IMR-90 (cell line): ENCODE data around the gene ARHGEF10L. TPM values are rescaled to one million over a fixed set of nuclear protein-coding genes. Genes with fewer than 3 reads are reported as not detected.

ENCODE experiments used
- ATAC-seq: fragments of 200-7000 bp; cut with Tn5 transposase; 2 replicates; pipeline ENCODE4 v1.9.1; 2020; ENCODE audit warnings: low read depth, mild to moderate bottlenecking, moderate library complexity
- BruUV-seq: library from RNA; stranded (reverse); fragments of 400-500 nt; replicated peaks from 2 replicates; lab custom pipeline; 2021; lab: Mats Ljungman, UMichigan
- CTCF ChIA-PET: fragments of 300-600 bp; formaldehyde crosslinking; extraction: SDS; loops from one replicate; lab custom pipeline; 2021; ENCODE audit warnings: antibody characterized with exemption; lab: Yijun Ruan, JAX
- POLR2A ChIA-PET: fragments of 300-600 bp; sonication (Branson Sonifier 250); formaldehyde crosslinking; loops from one replicate; lab custom pipeline; 2022; ENCODE audit warnings: antibody characterized with exemption; ENCODE audit not compliant: unreplicated experiment; lab: Charles Lee
- DNase-seq: peaks from one replicate; pipeline ENCODE4 v3.0.0; 2013
- H2AFZ ChIP-seq: replicated peaks from 2 replicates; pipeline ENCODE3; 2013; ENCODE audit warnings: low read length, mild to moderate bottlenecking; ENCODE audit not compliant: poor library complexity
- H2AK5ac ChIP-seq: 2 replicates; pipeline ENCODE4 v1.6.1; 2013; ENCODE audit warnings: low read depth, low read length, inconsistent platforms
- H2AK9ac ChIP-seq: replicated peaks from 2 replicates; pipeline ENCODE3; 2013; ENCODE audit warnings: mild to moderate bottlenecking, low read depth, low read length, moderate library complexity; ENCODE audit not compliant: poor library complexity
- H2BK120ac ChIP-seq: 2 replicates; pipeline ENCODE4 v1.6.1; 2013; ENCODE audit warnings: low read depth, low read length, inconsistent platforms
- H2BK15ac ChIP-seq: 3 replicates; pipeline ENCODE4 v1.6.1; 2013; ENCODE audit warnings: low read depth, low read length, inconsistent platforms
- H2BK20ac ChIP-seq: 2 replicates; pipeline ENCODE4 v1.6.1; 2013; ENCODE audit warnings: low read depth, mild to moderate bottlenecking, inconsistent platforms, low read length, moderate library complexity
- H2BK5ac ChIP-seq: 2 replicates; pipeline ENCODE4 v1.6.1; 2013; ENCODE audit warnings: mild to moderate bottlenecking, low read depth, low read length, inconsistent platforms; ENCODE audit not compliant: poor library complexity, severe bottlenecking
- H3K14ac ChIP-seq: replicated peaks from 2 replicates; pipeline ENCODE4 v1.6.1; 2013; ENCODE audit warnings: low read depth, low read length, inconsistent platforms
- H3K18ac ChIP-seq: 2 replicates; pipeline ENCODE4 v1.6.1; 2013; ENCODE audit warnings: low read depth, low read length, control low read depth
- H3K23ac ChIP-seq: 2 replicates; pipeline ENCODE4 v1.6.1; 2013; ENCODE audit warnings: low read depth, low read length, inconsistent platforms
- H3K27ac ChIP-seq: 2 replicates; pipeline ENCODE4 v1.5.1; 2013; ENCODE audit warnings: mild to moderate bottlenecking, control low read depth, low read length; ENCODE audit not compliant: insufficient read depth
- H3K27me3 ChIP-seq: 2 replicates; pipeline ENCODE4 v1.6.1; 2013; ENCODE audit warnings: low read length; ENCODE audit not compliant: control insufficient read depth, insufficient read depth
- H3K36me3 ChIP-seq: 2 replicates; pipeline ENCODE4 v1.6.1; 2013; ENCODE audit warnings: low read length, mixed read lengths; ENCODE audit not compliant: control insufficient read depth, insufficient read depth
- H3K4ac ChIP-seq: 2 replicates; pipeline ENCODE4 v1.6.1; 2013; ENCODE audit warnings: low read depth, low read length, inconsistent platforms
- H3K4me1 ChIP-seq: 2 replicates; pipeline ENCODE4 v1.6.1; 2013; ENCODE audit warnings: low read length, mixed read lengths; ENCODE audit not compliant: control insufficient read depth, insufficient read depth
- H3K4me2 ChIP-seq: 2 replicates; pipeline ENCODE4 v1.6.1; 2013; ENCODE audit warnings: low read depth, mild to moderate bottlenecking, control low read depth, low read length, moderate library complexity
- H3K4me3 ChIP-seq: 2 replicates; pipeline ENCODE4 v1.5.1; 2013; ENCODE audit warnings: low read depth, mild to moderate bottlenecking, control low read depth, low read length, moderate library complexity; ENCODE audit not compliant: insufficient read depth
- H3K56ac ChIP-seq: 2 replicates; pipeline ENCODE4 v1.6.1; 2013; ENCODE audit warnings: low read length, inconsistent platforms; ENCODE audit not compliant: insufficient read depth; ENCODE audit errors: extremely low read depth
- H3K79me1 ChIP-seq, 2 experiments: 2 replicates each; pipeline ENCODE4 v1.6.1; 2013; ENCODE audit warnings: low read length in 2 of 2, inconsistent platforms in 1 of 2, low read depth in 1 of 2
- H3K9ac ChIP-seq: 2 replicates; pipeline ENCODE4 v1.6.1; 2013; ENCODE audit warnings: low read depth, low read length, control low read depth
- H3K9me1 ChIP-seq: 2 replicates; pipeline ENCODE4 v1.6.1; 2013; ENCODE audit warnings: low read length, inconsistent platforms; ENCODE audit not compliant: insufficient read depth
- H3K9me3 ChIP-seq: 2 replicates; pipeline ENCODE4 v1.6.1; 2013; ENCODE audit warnings: low read length; ENCODE audit not compliant: control insufficient read depth, insufficient read depth
- H4K20me1 ChIP-seq: 2 replicates; pipeline ENCODE4 v1.6.1; 2013; ENCODE audit warnings: low read length, inconsistent platforms; ENCODE audit not compliant: insufficient read depth
- H4K5ac ChIP-seq: 2 replicates; pipeline ENCODE4 v1.6.1; 2013; ENCODE audit warnings: mild to moderate bottlenecking, low read depth, low read length, control low read depth
- H4K8ac ChIP-seq, 2 experiments: 2 replicates each; pipeline ENCODE4 v1.6.1; 2013; ENCODE audit warnings: low read depth in 2 of 2, low read length in 2 of 2, control low read depth in 1 of 2, inconsistent platforms in 1 of 2
- H4K91ac ChIP-seq: 2 replicates; pipeline ENCODE4 v1.6.1; 2013; ENCODE audit warnings: low read depth, low read length, inconsistent platforms; ENCODE audit not compliant: insufficient read depth
- CEBPB ChIP-seq: IDR thresholded peaks from 2 replicates; pipeline ENCODE4 v1.6.1; 2012; ENCODE audit warnings: low read depth, low read length, improper control_type of control experiment
- CHD1 ChIP-seq: IDR thresholded peaks from 2 replicates; pipeline ENCODE4 v1.6.1; 2012; ENCODE audit warnings: low read depth, low read length, improper control_type of control experiment
- MXI1 ChIP-seq: IDR thresholded peaks from 2 replicates; pipeline ENCODE4 v1.6.1; 2012; ENCODE audit warnings: low read depth, mild to moderate bottlenecking, low read length, moderate library complexity, borderline replicate concordance
- RCOR1 ChIP-seq: IDR thresholded peaks from 2 replicates; pipeline ENCODE4 v1.6.1; 2012; ENCODE audit warnings: mild to moderate bottlenecking, low read length, improper control_type of control experiment; ENCODE audit not compliant: insufficient replicate concordance
- RFX5 ChIP-seq: IDR thresholded peaks from 2 replicates; pipeline ENCODE4 v1.8.0; 2012; ENCODE audit warnings: low read depth, mild to moderate bottlenecking, low read length, moderate library complexity
- SMC3 ChIP-seq: fragments of 150-350 bp; IDR thresholded peaks from 2 replicates; pipeline ENCODE4 v1.6.1; 2016; ENCODE audit warnings: low read depth, mild to moderate bottlenecking, antibody characterized with exemption, low read length, moderate library complexity
- WGBS, 2 experiments: methylation state at CpG; one replicate each; pipeline versions ENCODE4 v1.1.5 to v1.1.7; 2013; ENCODE audit warnings: missing lambda C conversion rate in 2 of 2; ENCODE audit not compliant: insufficient read length in 1 of 2; ENCODE audit errors: extremely low coverage in 2 of 2; 5-methylcytosine and 5-hydroxymethylcytosine counted together
- dilution Hi-C: fragments of 300-500 bp; cut with HindIII; formaldehyde crosslinking; loops from one replicate; pipeline ENCODE4 v1.14.3; 2018; ENCODE audit warnings: low sequenced_read_pairs; ENCODE audit not compliant: unreplicated experiment
- in situ Hi-C: fragments of 300-500 bp; cut with MboI; formaldehyde crosslinking; loops from 3 replicates; pipeline ENCODE4 v1.14.3; 2019; ENCODE audit warnings: low sequenced_read_pairs, inconsistent platforms, mixed read lengths
- intact Hi-C: fragments of 100-400 bp; cut with micrococcal nuclease; formaldehyde crosslinking; loops from 2 replicates; pipeline ENCODE4 v1.10.0; 2022
- polyA plus RNA-seq, 3 experiments: library from polyadenylated mRNA; depleted of rRNA; stranded (reverse); fragments of >200 nt; gene quantifications; 2 replicates each; pipeline ENCODE4 v1.2.3, GENCODE V29; 2012; ENCODE audit warnings: low replicate concordance in 1 of 3
- total RNA-seq: library from RNA; depleted of rRNA; stranded (reverse); fragments of >200 nt; gene quantifications from 2 replicates; pipeline ENCODE4 v1.2.3, GENCODE V29; 2012
- TF ChIP-seq, protein P1 (sequence below): fragments of 150-350 bp; IDR thresholded peaks from 2 replicates; pipeline ENCODE4 v1.6.1; 2017; ENCODE audit warnings: mild to moderate bottlenecking, antibody characterized with exemption, low read length, low read depth
- TF ChIP-seq, protein P2 (sequence below): fragments of 150-350 bp; IDR thresholded peaks from 2 replicates; pipeline ENCODE4 v1.6.1; 2016; ENCODE audit warnings: low read depth, mild to moderate bottlenecking, low read length, moderate library complexity, borderline replicate concordance

ARHGEF10L gene
- total and polyA plus RNA-seq, 2 of the 4 experiments (the other 2 are of a cell fraction) = 4.8 to 12.4 TPM

DNA sequence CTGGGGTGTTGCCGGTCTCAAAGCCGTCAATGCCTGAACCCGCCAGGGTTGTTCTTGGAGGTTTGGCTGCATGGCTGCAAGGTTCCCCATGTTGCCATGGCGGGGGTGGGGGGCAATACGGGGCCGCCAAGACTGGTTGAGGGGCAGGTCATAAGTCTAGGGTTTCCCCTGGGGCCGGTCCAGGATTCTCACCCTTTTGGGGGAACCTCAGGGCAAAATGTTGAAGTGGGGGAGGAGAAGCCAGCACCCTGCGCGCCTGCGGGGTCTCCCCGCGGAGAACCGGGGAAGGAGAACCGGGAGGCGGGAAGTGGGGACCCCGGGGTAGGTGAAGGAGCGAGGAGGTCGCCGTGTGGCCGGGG is 401 bp upstream of the ARHGEF10L start:
- no peak for ATAC-seq

More for the DNA sequence above, 401 bp upstream of the ARHGEF10L start:
- H3K14ac ChIP-seq = no peak overlapping the region
- intact Hi-C loops = no loop called here
- POLR2A ChIA-PET = no interaction called here
- TF ChIP-seq CHD1 (no peak), SMC3 (no peak), MXI1 (no peak), RFX5 (no peak), CEBPB (no peak), RCOR1 (no peak)
- TF ChIP-seq, protein P1, sequence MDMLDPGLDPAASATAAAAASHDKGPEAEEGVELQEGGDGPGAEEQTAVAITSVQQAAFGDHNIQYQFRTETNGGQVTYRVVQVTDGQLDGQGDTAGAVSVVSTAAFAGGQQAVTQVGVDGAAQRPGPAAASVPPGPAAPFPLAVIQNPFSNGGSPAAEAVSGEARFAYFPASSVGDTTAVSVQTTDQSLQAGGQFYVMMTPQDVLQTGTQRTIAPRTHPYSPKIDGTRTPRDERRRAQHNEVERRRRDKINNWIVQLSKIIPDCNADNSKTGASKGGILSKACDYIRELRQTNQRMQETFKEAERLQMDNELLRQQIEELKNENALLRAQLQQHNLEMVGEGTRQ = no peak
- TF ChIP-seq, protein P2, sequence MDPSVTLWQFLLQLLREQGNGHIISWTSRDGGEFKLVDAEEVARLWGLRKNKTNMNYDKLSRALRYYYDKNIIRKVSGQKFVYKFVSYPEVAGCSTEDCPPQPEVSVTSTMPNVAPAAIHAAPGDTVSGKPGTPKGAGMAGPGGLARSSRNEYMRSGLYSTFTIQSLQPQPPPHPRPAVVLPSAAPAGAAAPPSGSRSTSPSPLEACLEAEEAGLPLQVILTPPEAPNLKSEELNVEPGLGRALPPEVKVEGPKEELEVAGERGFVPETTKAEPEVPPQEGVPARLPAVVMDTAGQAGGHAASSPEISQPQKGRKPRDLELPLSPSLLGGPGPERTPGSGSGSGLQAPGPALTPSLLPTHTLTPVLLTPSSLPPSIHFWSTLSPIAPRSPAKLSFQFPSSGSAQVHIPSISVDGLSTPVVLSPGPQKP = no peak
- no TSS peak for BruUV-seq
- H2BK5ac ChIP-seq = no peak overlapping the region
- H3K4me3 ChIP-seq = peak overlapping the region; percentile 79
- H2AK9ac ChIP-seq = peak overlapping the region; percentile 75
- no peaks in the 10 kb centered on the region for H4K20me1 ChIP-seq
- no peak overlapping the region for H3K56ac ChIP-seq
- H3K4ac ChIP-seq = no peak overlapping the region
- 0 out of 2 replicates have a peak overlapping the region, but pooled peaks have one; percentile 4 for H4K91ac ChIP-seq
- H3K9ac ChIP-seq = peak overlapping the region; percentile 6; the same call in 1 of the 2 replicates
- H2AFZ ChIP-seq = peak overlapping the region; percentile 98
- H3K4me1 ChIP-seq = peaks cover 8% of the 10 kb centered on the region
- peak overlapping the region; percentile 26; the same call in 1 of the 2 replicates for H3K4me2 ChIP-seq
- 33% methylated on average over 3 of the region's 20 CpGs; no CpG with 5 or more reads in 1 of the 2 experiments for WGBS, 2 experiments
- H3K36me3 ChIP-seq = no peaks in the 10 kb centered on the region
- dilution Hi-C loops = no loop called here
- H2BK15ac ChIP-seq = no peak overlapping the region
- H3K79me1 ChIP-seq = peaks cover 14 to 24% of the 10 kb centered on the region in 2 experiments; a peak in 3 of 4 replicates
- peak overlapping the region in 1 of 2 experiments; percentile 21; a peak in 1 of 4 replicates for H4K8ac ChIP-seq
- H3K9me3 ChIP-seq = no peaks in the 10 kb centered on the region
- no peak overlapping the region for H3K18ac ChIP-seq
- H2BK120ac ChIP-seq = no peak overlapping the region
- DNase-seq = no peak
- H2AK5ac ChIP-seq = peak overlapping the region; percentile 28; the same call in 1 of the 2 replicates
- no peak overlapping the region for H3K27ac ChIP-seq
- in situ Hi-C loops = no loop called here
- no peak overlapping the region; the same call in 1 of the 2 replicates for H4K5ac ChIP-seq
- CTCF ChIA-PET = no interaction called here
- no peaks in the 10 kb centered on the region for H3K9me1 ChIP-seq
- H3K23ac ChIP-seq = 0 out of 2 replicates have a peak overlapping the region, but pooled peaks have one; percentile 42
- no peaks in the 10 kb centered on the region for H3K27me3 ChIP-seq
- no peak overlapping the region for H2BK20ac ChIP-seq
